ENCODE results near the gene NFIA.

GRCh38 chr1:61444288-61444687 is 361.9 kb downstream of the NFIA start:
- TF ChIP-seq CTCF (IDR thresholded peaks at IDR 0.05) (no peak), POLR2AphosphoS5 (IDR thresholded peaks at IDR 0.05) (no peak)

All from prostate gland (tissue), 2 donors.